GM19468 (cell line): Measurements from ENCODE around the gene LEFTY1.

Experiments
- ATAC-seq: cut with Tn5 transposase; IDR thresholded peaks from one replicate; pipeline ENCODE4 v1.9.1; 2021; ENCODE audit warnings: mild to moderate bottlenecking, moderate library complexity, moderate number of reproducible peaks; ENCODE audit not compliant: unreplicated experiment; ENCODE audit errors: extremely low read depth

Gene LEFTY1

GRCh38 chr1:225876900-225877510 lies 11.9 kb downstream of the LEFTY1 start:
- ATAC-seq: no peak

GRCh38 chr1:225875044-225875815 lies 13.7 kb downstream of the LEFTY1 start:
- ATAC-seq: no peak

GRCh38 chr1:225874431-225874830 lies 14.5 kb downstream of the LEFTY1 start:
- no peak for ATAC-seq

- ATAC-seq: no peak
Observed at GRCh38 chr1:225873281-225873850, 15.6 kb downstream of the LEFTY1 start.

DNA sequence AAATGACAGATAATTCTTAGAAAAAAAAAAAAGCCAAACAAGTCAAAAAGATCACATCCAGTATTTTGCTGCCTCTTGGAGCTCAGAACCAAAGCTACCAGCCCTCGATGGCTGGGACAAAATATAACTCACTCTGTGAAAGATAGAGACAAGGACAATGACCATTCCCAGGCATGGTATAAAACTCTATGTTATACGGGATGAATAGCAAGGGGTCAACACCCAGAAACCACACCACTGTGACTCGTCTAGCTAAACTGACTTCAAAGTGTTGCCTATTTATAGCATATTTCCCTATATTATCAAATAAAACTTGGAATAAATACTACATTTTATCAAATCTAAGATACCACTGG lies 16.9 kb downstream of the LEFTY1 start:
- no peak for ATAC-seq

- ATAC-seq: no peak
Observed at GRCh38 chr1:225871359-225872074, 17.4 kb downstream of the LEFTY1 start.

- ATAC-seq: no peak
Observed at GRCh38 chr1:225870911-225871310, 18.0 kb downstream of the LEFTY1 start.

DNA sequence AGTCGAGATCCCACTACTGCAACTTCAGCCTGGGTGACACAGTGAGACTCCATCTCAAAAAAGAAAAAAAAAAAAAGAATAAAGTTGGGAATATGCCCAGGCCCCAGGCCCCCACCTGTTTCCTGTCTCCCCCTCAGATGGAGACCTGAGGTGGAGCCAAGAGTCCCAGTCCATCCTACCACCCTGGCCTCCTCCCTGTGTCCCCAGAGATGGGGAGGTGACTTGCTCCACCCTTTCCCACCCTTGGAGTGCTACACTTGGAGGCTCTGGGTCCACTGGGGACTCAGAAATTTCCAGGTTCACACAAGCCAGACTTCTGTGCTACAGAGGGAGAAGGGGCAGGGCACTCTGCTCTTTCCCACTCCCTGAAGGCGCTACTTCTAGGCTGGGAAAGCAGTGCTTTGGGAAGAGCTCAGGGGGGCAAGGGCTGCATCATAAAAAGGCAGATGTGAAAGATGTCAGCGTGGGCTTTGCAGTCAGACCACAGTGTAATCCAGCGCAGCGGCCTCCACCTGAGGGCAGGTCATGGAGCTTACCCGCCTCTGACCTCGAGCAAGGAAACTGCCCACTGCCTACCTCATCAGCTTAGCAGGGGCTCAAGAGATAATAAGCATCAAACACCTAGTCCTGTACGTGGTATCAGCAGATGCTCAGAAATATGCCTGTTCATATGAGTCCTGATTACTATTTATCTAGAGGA lies 20.2 kb downstream of the LEFTY1 start:
- ATAC-seq: no peak

DNA sequence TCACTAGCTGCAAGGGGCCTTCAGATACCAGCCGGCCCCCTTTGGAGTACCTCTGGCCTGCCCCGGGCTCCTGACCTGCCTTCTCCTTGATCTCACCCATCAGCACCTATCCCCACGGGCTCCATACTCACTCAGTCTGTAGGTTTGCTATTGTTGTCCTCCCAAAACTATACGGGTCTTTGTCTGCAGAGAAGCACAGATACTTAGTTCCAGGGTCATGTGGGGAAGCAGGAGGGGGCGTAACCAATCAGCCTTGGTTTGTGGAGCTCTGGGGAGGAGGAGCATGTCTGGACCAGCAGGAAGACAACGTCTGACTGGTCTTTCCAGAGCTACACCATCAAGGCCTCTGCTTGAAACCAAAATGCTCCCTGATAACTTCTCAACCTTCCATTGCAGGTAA lies 22.0 kb downstream of the LEFTY1 start:
- no peak for ATAC-seq

DNA sequence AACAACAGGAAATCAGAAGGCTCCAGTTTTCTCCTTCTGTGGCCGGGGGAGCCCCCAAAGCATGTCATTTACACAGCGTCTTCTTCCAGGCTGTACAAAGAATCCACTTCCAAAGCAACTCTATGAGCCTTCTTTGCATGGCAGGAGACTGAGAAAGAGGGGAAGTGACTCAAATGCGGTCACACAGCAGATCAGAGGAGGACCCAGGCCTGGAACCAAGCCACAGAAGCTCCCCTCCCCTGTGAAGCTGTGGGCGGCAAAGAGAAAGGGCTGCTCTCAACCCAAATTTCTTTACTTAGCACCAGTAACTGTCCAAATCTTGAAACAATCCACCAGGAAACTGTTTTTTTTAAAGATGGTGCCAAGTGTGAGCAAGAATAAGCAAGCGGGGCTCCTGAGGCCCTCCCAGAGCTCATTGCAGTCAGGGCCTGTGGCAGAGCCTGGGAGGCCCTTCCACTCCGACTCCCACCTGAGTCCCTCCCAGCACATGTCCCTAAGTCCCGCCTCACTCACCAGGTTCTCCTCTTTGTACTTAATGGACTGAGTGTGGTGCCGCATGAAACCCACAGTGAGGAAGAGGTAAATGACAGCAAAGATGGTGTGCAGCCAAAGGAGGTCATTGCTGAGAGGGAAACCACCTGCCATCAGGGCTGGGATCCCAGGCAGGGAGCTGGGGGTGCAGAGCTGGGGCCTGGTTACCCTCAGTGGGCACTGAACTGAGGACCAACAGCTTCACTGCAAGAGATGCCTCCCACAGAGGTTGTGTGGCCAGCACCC lies 22.7 kb downstream of the LEFTY1 start:
- ATAC-seq: peak; percentile 45

GRCh38 chr1:225865514-225865913 lies 23.4 kb downstream of the LEFTY1 start:
- no peak for ATAC-seq

- ATAC-seq: no peak
Observed at GRCh38 chr1:225863167-225863566, 25.8 kb downstream of the LEFTY1 start.

- ATAC-seq: no peak
Observed at GRCh38 chr1:225862581-225862950, 26.4 kb downstream of the LEFTY1 start.

- no peak for ATAC-seq
Observed at GRCh38 chr1:225861834-225862580, 26.9 kb downstream of the LEFTY1 start.

DNA sequence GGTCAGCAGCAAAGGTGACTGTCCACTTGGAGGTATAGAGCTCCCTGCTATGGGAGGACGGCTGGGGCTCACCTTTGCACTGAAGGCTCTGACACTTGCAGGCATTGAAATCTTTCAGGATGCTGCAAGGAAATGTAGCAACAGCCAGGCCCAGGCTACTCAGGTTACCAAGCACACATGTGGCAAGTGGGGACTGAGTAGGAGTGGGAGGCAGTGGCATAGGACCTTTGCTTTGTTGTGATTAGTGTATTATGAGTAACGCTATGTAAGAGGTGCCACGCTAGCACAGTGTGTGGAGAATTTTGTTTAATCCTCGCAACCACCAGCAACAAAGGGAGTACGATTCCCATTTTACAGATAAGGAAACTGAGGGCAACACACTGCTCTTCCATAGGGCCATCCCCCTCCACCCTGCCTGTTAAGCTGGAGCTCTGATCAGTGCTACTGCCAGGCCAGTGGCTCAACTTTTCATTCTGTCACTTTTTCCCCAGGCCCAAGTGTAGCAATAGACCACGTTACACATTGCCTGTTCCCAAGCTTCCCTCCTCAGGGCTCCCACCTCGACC lies 28.0 kb downstream of the LEFTY1 start:
- no peak for ATAC-seq

- ATAC-seq: no peak
Observed at GRCh38 chr1:225860107-225860506, 28.8 kb downstream of the LEFTY1 start.

DNA sequence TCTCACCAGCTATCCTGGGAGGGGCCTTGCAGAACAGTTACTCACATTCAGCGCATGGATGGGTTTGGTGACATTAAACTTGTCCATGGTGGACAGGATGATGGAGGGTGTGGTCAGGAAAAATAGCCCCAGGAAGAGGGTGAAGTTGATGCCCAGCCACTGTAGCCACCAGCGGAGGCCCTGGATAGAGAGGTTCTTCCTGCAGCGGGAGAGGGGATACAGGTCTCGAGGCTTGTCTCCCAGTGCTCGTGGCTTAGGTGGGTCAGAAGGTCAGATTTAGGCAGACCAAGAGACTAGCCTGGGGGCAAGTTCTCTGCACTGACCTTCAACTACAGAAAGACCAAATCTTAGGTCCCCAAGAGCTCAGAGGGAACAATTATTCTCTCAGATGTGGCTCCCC lies 29.8 kb downstream of the LEFTY1 start:
- no peak for ATAC-seq

DNA sequence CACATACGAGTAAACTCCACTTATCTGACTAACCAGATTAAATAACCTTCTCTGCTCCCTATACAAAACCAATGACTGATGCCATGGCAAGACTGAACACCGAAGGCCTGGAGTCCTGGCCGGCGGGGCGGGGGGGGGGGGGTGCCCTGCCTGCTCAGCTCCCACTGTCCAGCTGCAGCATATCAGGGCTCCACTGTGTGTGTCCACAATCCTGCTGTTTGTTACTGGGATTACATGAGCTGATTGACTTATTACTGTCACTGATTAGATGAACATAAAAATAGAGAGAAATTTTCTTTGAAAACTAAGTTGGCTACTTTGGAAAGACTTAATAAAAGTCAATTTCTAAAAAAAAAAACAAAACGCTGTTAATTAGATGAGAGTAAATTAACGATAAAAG lies 31.7 kb downstream of the LEFTY1 start:
- no peak for ATAC-seq
